ENCODE results near the gene POTEC.
A peak's percentile ranks its signal among the peaks of the same experiment; 100 is the strongest.
"Not testable (repeated sequence)": the region's sequence is repeated elsewhere in the genome, so short reads cannot be mapped to it uniquely, and the experiment has no call there.

The POTEC gene

DNA sequence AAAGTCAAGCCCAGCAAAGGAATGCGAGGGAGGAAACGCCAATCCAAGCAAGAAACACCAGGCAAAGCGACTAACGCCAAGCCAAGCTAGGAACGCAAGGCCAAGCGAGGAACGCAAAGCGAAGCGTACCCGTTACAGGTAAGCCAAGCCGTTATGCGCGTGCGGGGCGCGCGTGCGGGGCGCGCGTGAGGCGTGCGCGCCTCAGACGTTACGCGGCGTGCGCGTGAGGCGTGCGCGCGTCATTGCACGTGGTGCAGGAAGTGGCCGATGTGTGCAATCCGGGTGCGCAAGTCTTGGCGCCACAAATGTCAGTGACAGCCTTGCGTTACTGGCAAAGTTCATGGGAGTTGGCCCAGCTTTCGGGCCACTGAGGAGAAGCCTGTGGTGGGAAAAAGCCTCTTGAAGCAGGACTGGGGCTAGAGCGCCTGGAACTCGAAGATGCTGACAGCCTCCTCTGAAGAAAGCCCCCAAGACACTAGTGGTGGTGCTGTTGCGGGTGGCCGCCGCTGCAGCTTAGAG is at the start of gene POTEC:
Gene POTEC, minus strand, starts transcription at position 155 of the 519 bp plus-strand sequence. CDS start 454 bp downstream, outside the sequence.
- DNase-seq (ENCODE audit: low read depth in 2 of 2), result not testable (repeated sequence)

- no peak for DNase-seq (ENCODE audit: low read depth in 2 of 2)
Measured at GRCh38 chr18:14577971-14578370, 34.6 kb upstream of the POTEC start.

DNA sequence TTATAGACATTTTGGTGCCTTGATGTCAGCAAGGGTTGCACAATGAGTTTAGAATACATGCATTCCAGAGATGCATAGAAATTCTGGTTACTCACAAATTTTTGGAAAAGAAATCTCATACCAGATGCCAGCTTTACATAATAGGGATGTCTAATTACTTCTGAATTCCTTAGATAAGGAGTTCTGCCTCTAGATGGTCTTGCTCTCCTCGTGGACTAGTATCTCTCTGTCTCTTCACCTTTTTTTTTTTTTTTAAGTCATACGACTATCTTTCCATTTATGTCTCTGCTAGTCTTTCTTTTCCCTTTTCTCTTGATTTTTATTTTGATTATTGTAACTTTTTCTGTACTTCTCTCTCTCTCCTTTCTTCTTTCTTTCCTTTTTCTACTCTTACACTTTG is 16.1 kb upstream of the POTEC start:
- not testable (repeated sequence) for DNase-seq (ENCODE audit: low read depth in 2 of 2)

DNA sequence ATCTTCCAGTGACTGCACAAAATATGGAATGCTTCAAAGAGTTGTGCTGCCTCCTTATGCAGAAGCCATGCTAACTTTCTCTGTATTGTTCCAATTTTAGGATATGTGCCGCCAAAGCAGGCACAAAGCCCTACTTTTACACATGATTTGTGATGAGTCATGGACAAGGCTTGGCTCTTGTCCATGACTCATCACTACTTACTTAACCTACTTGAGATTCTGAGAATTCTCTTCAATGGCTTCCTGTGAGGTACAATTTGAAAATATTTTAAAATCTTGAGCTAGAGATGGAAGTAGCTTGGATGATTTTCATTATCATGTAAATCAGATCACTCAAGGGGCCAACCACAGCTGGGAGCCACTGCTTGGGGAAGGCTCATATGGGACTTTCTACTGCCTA is 11.7 kb downstream of the POTEC start:
- not testable (repeated sequence) for DNase-seq (ENCODE audit: low read depth in 2 of 2)

- DNase-seq (ENCODE audit: low read depth in 2 of 2), result not testable (repeated sequence)
Measured at GRCh38 chr18:14510707-14511106, 32.7 kb downstream of the POTEC start.

GRCh38 chr18:14503691-14504090 is 39.7 kb downstream of the POTEC start:
- not testable (repeated sequence) for DNase-seq (ENCODE audit: low read depth in 2 of 2)

DNA sequence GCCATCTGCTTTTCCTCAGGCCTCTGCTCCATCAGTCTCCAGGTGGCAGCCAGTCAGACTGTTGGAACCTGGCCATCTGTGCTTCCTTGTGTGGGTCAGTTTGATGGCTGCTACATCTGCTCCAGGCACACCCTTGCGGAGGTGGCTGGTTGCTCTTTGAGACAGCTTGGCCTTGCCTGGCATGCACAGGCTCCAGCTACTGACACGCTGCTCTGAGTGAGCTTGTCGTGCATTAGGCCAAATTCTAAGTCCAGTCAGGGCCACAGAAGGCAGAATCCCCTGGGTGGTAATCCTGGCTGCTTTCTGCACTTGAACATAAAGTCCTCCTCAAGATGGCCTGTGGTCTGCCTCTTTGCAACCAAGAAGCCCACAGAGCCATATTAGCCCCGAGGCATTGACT is 41.5 kb downstream of the POTEC start:
- not testable (repeated sequence) for DNase-seq (ENCODE audit: low read depth in 2 of 2)

DNA sequence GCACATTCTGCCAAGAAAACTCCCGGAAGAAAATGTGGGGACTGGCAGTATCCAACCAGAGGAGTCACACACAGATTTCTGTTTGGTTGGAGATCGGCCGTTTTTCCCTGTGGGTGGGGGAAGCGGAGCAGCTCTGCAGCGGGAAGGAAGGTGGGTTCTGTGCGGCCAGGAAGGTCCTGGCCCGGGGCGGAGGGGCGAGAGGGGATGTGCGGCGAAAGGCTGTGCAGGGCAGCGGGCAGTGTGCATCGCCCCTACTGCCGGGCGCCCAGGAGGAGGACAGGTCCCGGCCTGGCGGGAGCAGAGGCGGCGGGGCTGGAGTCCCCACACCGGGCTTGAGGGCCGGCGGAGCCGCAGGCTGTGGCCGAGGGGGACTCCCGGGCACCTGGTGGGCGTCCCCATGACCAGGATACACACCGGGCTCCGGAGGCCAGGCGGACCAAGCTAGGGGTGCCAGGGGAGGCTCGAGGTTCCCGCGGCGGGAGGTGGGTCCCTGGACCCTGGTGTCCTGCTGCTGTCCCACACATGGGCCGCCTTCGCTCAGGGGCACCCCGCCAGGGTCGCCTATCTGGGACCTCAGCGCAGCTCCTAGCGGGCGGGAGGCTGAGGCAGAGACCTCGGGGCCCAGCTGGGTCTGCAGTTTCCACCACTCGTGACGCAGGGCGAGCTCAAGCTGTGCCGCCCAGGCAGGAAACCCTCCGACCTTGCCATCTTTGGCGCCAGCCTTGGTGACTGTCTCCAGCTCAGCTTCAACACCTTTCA is 54.0 kb downstream of the POTEC start:
- not testable (repeated sequence) for DNase-seq (ENCODE audit: low read depth in 2 of 2)

GRCh38 chr18:14488789-14489188 is 54.6 kb downstream of the POTEC start:
- not testable (repeated sequence) for DNase-seq (ENCODE audit: low read depth in 2 of 2)

DNA sequence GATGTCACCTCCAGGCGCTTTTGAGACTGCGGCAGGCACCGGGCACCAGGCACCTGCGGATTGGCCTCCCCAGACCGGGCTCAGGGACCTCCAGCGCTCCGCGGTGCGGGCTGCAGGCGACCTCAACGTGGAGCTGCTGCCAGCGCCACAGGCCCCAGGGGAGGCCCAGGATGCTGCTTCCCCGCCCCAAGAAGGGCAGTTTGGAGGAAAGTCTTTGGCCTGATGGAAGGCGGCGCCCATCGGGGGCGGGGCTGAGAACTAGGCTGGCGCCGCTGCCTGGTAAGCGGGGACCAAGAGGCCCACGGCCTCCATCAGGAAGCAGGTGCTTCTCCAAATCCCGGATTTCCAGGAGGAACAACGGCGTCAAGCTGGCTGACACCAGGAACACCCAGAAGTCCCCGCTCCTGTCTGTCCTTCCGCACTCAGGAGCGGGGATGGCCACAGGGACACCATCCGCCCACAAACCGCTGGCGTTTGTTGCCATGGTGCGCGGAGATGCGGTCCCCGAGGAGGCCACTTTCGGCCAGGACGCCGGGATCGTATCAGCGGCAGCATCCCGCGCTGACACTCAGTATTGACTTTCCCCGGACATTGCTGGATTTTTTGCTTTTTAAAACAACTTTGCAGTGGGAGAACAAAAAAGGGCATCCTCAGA is 56.3 kb downstream of the POTEC start:
- not testable (repeated sequence) for DNase-seq (ENCODE audit: low read depth in 2 of 2)

- not testable (repeated sequence) for DNase-seq (ENCODE audit: low read depth in 2 of 2)
Measured at GRCh38 chr18:14479076-14479475, 64.3 kb downstream of the POTEC start.

DNA sequence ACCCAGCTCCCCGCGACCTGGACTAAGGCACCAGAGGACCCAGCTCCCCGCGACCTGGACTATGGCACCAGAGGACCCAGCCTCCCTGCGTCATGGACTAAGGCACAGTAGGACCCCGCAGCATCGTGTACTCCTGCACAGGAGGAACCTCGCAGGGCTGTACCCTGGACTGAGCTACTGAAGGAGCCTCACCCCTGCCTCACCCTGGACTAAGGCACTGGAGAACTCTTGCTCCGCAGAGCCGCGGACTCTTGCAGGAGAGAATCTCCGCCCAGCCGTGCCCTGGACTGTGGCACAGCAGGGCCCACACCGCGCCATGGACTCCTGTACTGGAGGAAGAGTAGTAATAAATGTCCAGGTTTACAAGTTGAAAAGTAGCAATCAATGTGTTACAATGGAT is 67.9 kb downstream of the POTEC start:
- not testable (repeated sequence) for DNase-seq (ENCODE audit: low read depth in 2 of 2)

GRCh38 chr18:14474752-14475151 is 68.6 kb downstream of the POTEC start:
- not testable (repeated sequence) for DNase-seq (ENCODE audit: low read depth in 2 of 2)

- DNase-seq (ENCODE audit: low read depth in 2 of 2), result not testable (repeated sequence)
Measured at GRCh38 chr18:14474007-14474720, 69.2 kb downstream of the POTEC start.

GRCh38 chr18:14473250-14474006 is 70.0 kb downstream of the POTEC start:
- not testable (repeated sequence) for DNase-seq (ENCODE audit: low read depth in 2 of 2)

- DNase-seq (ENCODE audit: low read depth in 2 of 2), result not testable (repeated sequence)
Measured at GRCh38 chr18:14471286-14471685, 72.1 kb downstream of the POTEC start.

- DNase-seq (ENCODE audit: low read depth in 2 of 2), result not testable (repeated sequence)
Measured at GRCh38 chr18:14470446-14470845, 73.0 kb downstream of the POTEC start.

- peak; percentile 6 for DNase-seq (ENCODE audit: low read depth in 2 of 2)
Measured at GRCh38 chr18:14470046-14470445, 73.4 kb downstream of the POTEC start.

DNA sequence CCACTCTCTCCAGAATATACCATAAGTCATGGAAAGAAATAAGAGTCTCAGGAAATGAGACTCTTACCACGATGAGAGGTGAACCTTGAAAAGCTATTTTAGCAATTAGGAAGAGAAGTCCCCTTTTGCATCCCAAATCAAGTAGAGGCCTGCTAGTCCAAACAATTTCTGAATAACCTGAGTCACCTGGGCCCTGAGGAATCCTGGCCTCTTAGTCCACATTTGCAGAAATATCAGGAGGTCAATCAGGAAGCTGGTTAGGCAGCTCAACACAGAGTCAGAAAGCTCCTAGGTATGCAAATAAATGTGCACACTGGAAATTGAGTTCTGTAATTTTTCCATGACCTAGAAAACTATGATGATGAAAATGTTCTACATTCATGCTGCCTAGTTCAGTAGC is 77.4 kb downstream of the POTEC start:
- not testable (repeated sequence) for DNase-seq (ENCODE audit: low read depth in 2 of 2)

Measured in fibroblast of skin of left quadriceps (primary cell).